Measurements from ENCODE around the gene MRPL51.
"Not testable (repeated sequence)": the region's sequence is repeated elsewhere in the genome, so short reads cannot be mapped to it uniquely, and the experiment has no call there.

MRPL51 gene

GRCh38 chr12:6469092-6469491 is 24.0 kb downstream of the MRPL51 start:
- H3K27ac ChIP-seq (replicated peaks): no peak overlapping the region
- no peak for DNase-seq (ENCODE audit: low read depth in 1 of 2, low spot score in 1 of 2)
- peak overlapping the region; percentile 77 for H3K4me3 ChIP-seq (replicated peaks; ENCODE audit: insufficient read depth, low read length)
- TF ChIP-seq POLR2AphosphoS5 (IDR thresholded peaks at IDR 0.05; ENCODE audit: low read depth): no peak
- TF ChIP-seq REST (IDR thresholded peaks at IDR 0.05; ENCODE audit: insufficient replicate concordance, low read depth): no peak
- no peak for TF ChIP-seq SPI1 (IDR thresholded peaks at IDR 0.05; ENCODE audit: borderline replicate concordance, low read depth)
- TF ChIP-seq GABPA (IDR thresholded peaks at IDR 0.05; ENCODE audit: low read depth): no peak
- no peak for TF ChIP-seq CTCF (IDR thresholded peaks at IDR 0.05; ENCODE audit: insufficient read depth, low read length)
- no peaks in the 10 kb centered on the region for H3K27me3 ChIP-seq (ENCODE audit: insufficient read depth, poor library complexity, severe bottlenecking)

GRCh38 chr12:6468283-6468575 is 24.8 kb downstream of the MRPL51 start:
- no peak for DNase-seq (ENCODE audit: low read depth in 1 of 2, low spot score in 1 of 2)
- no peak overlapping the region for H3K4me3 ChIP-seq (replicated peaks; ENCODE audit: insufficient read depth, low read length)
- TF ChIP-seq SPI1 (IDR thresholded peaks at IDR 0.05; ENCODE audit: borderline replicate concordance, low read depth): no peak
- no peak for TF ChIP-seq REST (IDR thresholded peaks at IDR 0.05; ENCODE audit: insufficient replicate concordance, low read depth)
- TF ChIP-seq GABPA (IDR thresholded peaks at IDR 0.05; ENCODE audit: low read depth): no peak
- no peak for TF ChIP-seq CTCF (IDR thresholded peaks at IDR 0.05; ENCODE audit: insufficient read depth, low read length)
- TF ChIP-seq POLR2AphosphoS5 (IDR thresholded peaks at IDR 0.05; ENCODE audit: low read depth): no peak
- H3K27me3 ChIP-seq (ENCODE audit: insufficient read depth, poor library complexity, severe bottlenecking): no peaks in the 10 kb centered on the region
- no peak overlapping the region for H3K27ac ChIP-seq (replicated peaks)

- H3K27ac ChIP-seq (replicated peaks); H3K4me3 ChIP-seq (replicated peaks; ENCODE audit: insufficient read depth, low read length); DNase-seq (ENCODE audit: low read depth in 1 of 2, low spot score in 1 of 2); H3K27me3 ChIP-seq (ENCODE audit: insufficient read depth, poor library complexity, severe bottlenecking): not testable (repeated sequence)
Measured at GRCh38 chr12:6467571-6468282, 25.3 kb downstream of the MRPL51 start.

- H3K27me3 ChIP-seq (ENCODE audit: insufficient read depth, poor library complexity, severe bottlenecking); DNase-seq (ENCODE audit: low read depth in 1 of 2, low spot score in 1 of 2); H3K4me3 ChIP-seq (replicated peaks; ENCODE audit: insufficient read depth, low read length); H3K27ac ChIP-seq (replicated peaks): not testable (repeated sequence)
Measured at GRCh38 chr12:6466751-6467150, 26.3 kb downstream of the MRPL51 start.

GRCh38 chr12:6466184-6466573 is 26.9 kb downstream of the MRPL51 start:
- TF ChIP-seq REST (IDR thresholded peaks at IDR 0.05; ENCODE audit: insufficient replicate concordance, low read depth): no peak
- no peak for TF ChIP-seq SPI1 (IDR thresholded peaks at IDR 0.05; ENCODE audit: borderline replicate concordance, low read depth)
- TF ChIP-seq GABPA (IDR thresholded peaks at IDR 0.05; ENCODE audit: low read depth): no peak
- no peak for TF ChIP-seq CTCF (IDR thresholded peaks at IDR 0.05; ENCODE audit: insufficient read depth, low read length)
- no peak for TF ChIP-seq POLR2AphosphoS5 (IDR thresholded peaks at IDR 0.05; ENCODE audit: low read depth)

More at GRCh38 chr12:6466184-6466573, 26.9 kb downstream of the MRPL51 start:
- DNase-seq (ENCODE audit: low read depth in 1 of 2, low spot score in 1 of 2): no peak
- H3K27ac ChIP-seq (replicated peaks): no peak overlapping the region
- no peak overlapping the region for H3K4me3 ChIP-seq (replicated peaks; ENCODE audit: insufficient read depth, low read length)
- H3K27me3 ChIP-seq (ENCODE audit: insufficient read depth, poor library complexity, severe bottlenecking): no peaks in the 10 kb centered on the region
